Measurements from ENCODE around the gene ACTL7A.
"Not testable (repeated sequence)": the region's sequence is repeated elsewhere in the genome, so short reads cannot be mapped to it uniquely, and the experiment has no call there.

- not testable (repeated sequence) for TF ChIP-seq CTCF (IDR thresholded peaks at IDR 0.05 in 8 of 11, conservative IDR thresholded peaks at IDR 0.05 in 3 of 11); POLR2AphosphoS5 (IDR thresholded peaks at IDR 0.05)
These were observed 22.5 kb upstream of the ACTL7A start for GRCh38 chr9:108839561-108839960.
